ENCODE measurements around the gene CSTPP1. TPM values are rescaled to one million over a fixed set of nuclear protein-coding genes. Genes with fewer than 3 reads are reported as not detected.

CSTPP1 gene, protein sequence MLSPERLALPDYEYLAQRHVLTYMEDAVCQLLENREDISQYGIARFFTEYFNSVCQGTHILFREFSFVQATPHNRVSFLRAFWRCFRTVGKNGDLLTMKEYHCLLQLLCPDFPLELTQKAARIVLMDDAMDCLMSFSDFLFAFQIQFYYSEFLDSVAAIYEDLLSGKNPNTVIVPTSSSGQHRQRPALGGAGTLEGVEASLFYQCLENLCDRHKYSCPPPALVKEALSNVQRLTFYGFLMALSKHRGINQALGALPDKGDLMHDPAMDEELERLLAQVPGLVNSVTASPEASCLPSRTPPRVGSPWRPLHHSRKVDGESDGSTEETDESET
- 10 to 100 TPM; 14.5 to 18.2 TPM for total RNA-seq

DNA sequence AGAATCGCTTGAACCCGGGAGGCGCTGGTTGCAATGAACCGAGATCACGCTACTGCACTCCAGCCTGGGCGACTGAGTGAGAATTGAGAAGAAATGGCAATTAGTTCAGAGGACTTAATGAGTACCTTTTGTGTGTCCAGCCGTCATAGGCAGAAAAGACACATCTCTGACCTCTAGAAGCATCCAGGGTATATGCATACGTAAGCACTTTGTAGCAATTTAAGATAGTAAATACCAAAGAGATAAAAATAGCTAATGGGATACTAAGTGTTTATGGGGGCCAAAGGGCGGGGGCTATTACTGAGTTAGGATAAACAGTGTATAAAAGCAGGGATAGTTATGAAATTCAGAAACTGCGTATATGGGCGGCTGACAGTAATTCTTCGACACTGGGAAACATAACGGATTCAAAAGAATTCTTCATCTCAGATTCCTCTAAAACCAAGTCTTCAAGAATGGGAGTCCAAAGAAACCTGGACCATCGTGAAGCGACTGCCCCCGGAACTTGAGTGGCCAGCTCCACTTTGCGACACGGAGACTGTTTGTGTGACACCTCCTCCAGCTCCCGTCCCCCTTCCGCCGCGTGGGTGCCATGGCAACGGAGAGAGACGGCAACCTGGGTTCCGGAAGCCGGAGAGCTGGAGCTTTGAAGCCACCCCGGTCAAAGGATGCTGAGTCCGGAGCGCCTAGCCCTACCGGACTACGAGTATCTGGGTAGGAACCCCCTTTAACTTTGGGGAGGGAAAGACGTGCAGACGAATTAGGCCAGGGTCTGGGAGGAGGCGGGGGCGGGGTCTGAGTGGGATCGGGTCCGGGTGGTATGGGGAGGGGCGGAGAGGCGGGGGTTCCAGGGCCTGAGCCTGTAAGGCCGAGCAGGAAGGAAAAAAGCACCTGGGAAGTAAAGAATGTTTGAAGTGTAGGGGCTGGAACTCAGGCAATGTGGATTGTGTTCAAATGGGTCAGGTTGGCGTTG is at the start of gene CSTPP1:
TSS of gene CSTPP1 (plus strand) at position 624 of the 973 bp plus-strand sequence. CDS start at position 669, 45 bp downstream.
- Mint-ChIP-seq H3K4me1 (peaks cover 18% of the 10 kb centered on the region), H3K9me3 (ENCODE audit: low read depth) (no peaks in the 10 kb centered on the region), H3K27me3 (peaks cover 7% of the 10 kb centered on the region), H3K27ac (peak within 1 kb of the TSS; percentile 84), H3K36me3 (peaks cover 2% of the 10 kb centered on the region), H3K4me3 (peak within 1 kb of the TSS; percentile 83)
- ATAC-seq (peak; percentile 97), DNase-seq (peak; percentile 97)
- CTCF ChIA-PET: interaction anchor here (0.6 to 2.7 kb wide), 9 partner anchors 17 to 405 kb away, joined by 3 to 12 read pairs (median 3); partner anchors contain the start of gene LRP4

DNA sequence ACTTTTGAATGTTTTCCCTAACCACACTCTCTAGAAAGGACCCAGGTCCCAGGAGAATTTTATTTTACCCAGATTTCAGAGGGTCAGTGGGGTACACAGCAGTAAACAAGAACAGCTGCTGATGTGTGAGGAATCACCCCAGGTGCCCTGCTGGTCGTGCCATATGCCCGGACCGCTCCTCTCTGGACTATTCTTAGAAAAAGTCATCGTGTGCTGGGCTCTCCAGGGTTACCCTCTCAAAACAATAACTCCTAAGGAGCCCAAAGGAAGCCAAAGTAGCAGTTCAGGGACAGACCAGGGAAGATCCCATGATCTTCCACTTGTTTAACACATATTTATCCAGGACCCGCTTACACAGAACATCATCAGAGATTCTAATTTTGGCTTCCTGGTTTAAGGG is 47.9 kb upstream of the CSTPP1 start:
- peaks cover 19% of the 10 kb centered on the region for H3K27me3 Mint-ChIP-seq
- no peak overlapping the region for H3K4me3 Mint-ChIP-seq
- CTCF ChIA-PET: interaction anchor here (0.7 to 2.2 kb wide), 5 partner anchors 8 to 272 kb away, joined by 3 to 12 read pairs (median 5); no protein-coding TSS in a partner anchor
- ATAC-seq (no peak), DNase-seq (no peak)
- no peaks in the 10 kb centered on the region for H3K9me3 Mint-ChIP-seq (ENCODE audit: low read depth)
- H3K27ac Mint-ChIP-seq: no peak overlapping the region
- H3K4me1 Mint-ChIP-seq: peaks cover 3% of the 10 kb centered on the region
- no peaks in the 10 kb centered on the region for H3K36me3 Mint-ChIP-seq

DNA sequence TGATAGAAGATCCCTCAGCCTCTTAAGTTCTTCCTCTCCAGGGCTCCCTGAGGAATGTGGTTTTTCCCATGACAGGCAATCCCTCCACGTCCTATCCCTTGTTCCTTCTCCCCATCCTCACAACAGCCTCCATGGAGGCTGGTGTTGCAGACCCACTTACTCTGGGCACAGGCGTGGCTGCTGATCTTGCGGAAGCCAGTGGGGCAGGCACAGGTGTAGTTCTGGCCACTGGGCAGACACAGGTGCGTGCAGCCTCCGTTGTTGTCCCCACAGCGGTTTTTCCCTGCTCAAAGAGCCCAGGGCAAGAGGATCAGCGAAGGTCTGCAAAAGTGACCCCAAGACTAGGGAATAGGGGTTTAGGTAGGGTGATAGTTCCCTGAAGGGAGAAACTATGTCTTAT is 47.3 kb upstream of the CSTPP1 start:
- Mint-ChIP-seq H3K4me3 (no peak overlapping the region), H3K4me1 (peaks cover 3% of the 10 kb centered on the region), H3K9me3 (ENCODE audit: low read depth) (no peaks in the 10 kb centered on the region), H3K27me3 (peaks cover 15% of the 10 kb centered on the region), H3K27ac (no peak overlapping the region), H3K36me3 (no peaks in the 10 kb centered on the region)
- ATAC-seq (no peak), DNase-seq (no peak)
- CTCF ChIA-PET: interaction anchor here (0.7 to 2.0 kb wide), 4 partner anchors 9 to 272 kb away, joined by 3 to 5 read pairs (median 4); no protein-coding TSS in a partner anchor

DNA sequence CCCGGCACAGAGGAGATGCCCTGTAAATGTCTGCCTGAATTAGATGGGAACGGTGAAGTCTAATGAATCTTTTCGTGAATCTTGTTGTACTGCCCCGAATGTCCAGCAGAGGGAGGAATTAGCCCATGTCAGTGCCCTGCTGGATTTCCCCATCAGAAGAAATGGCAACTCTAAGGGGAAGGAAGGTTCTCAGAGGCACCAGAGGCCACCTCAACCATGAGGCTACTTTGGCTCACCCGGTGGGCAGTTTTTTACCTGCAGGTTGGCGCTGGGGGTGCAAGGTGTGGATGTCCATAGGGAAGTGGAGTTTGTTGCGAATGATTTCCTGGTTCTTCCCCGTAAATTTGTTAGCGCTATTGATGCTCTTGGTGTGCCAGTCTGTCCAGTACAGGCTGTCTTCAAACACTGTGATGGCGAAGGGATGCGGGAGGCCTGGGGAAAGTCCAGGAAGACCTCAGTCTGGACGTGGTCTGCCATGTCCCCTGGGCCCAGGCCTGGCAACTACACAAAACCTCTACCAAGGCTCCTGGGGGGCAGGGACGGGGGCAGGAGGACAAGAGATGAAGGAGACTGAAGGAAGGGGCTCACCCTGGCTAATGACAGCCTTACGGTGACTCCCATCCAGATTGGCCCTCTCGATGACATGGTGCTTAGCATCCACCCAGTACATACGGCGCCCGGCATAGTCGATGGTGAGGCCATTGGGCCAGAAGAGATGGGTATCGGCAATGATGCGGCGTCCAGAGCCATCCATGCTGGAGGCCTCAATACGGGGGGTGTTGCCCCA is 46.7 kb upstream of the CSTPP1 start:
- Mint-ChIP-seq H3K27me3 (peaks cover 15% of the 10 kb centered on the region), H3K9me3 (ENCODE audit: low read depth) (no peaks in the 10 kb centered on the region), H3K4me3 (no peak overlapping the region), H3K36me3 (no peaks in the 10 kb centered on the region), H3K27ac (no peak overlapping the region), H3K4me1 (peaks cover 3% of the 10 kb centered on the region)
- peak; percentile 81 for DNase-seq
- CTCF ChIA-PET: interaction anchor here (1.0 to 4.7 kb wide), 3 partner anchors 8 to 265 kb away, joined by 4 to 32 read pairs (median 5); no protein-coding TSS in a partner anchor
- ATAC-seq: peak; percentile 83

DNA sequence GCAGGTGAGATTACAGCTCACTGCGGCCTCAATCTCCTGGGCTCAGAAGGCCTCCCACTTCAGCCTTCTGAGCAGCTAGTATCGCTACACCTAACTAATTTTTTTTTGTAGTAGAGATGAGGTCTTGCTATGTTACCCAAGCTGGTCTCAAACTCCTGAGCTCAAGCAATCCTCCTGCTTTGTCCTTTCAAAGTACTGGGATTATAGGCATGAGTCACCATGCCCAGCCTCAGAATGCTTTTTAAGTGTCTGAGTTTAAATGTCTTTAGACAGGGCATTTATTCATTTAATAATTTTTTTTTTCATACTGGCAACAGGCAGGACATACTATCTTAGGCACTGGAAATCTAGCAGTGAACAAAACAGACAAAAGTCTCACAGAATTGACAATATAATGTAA is 45.9 kb upstream of the CSTPP1 start:
- H3K4me1 Mint-ChIP-seq: peaks cover 3% of the 10 kb centered on the region

DNA sequence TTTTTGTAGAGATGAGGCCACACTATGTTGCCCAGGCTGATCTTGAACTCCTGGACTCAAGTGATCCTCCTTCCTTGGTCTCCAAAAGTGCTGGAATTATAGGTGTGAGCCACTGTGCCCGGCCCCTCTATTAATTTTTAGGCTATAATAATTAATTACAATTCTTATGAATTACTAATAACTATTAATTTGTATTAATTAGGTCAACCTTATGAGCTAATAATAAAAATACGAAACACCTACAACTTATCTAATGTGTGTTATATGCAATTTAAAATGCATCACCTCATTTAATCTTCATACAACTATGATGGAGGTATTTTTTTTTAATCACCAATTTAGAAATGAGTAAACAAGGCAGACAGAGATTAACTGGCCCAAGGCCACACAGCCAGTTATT is 44.5 kb upstream of the CSTPP1 start:
- CTCF ChIA-PET: interaction anchor here (0.7 to 4.7 kb wide), 2 partner anchors 21 to 262 kb away, joined by 3 to 32 read pairs; no protein-coding TSS in a partner anchor
- Mint-ChIP-seq H3K27ac (no peak overlapping the region), H3K27me3 (peaks cover 6% of the 10 kb centered on the region), H3K36me3 (no peaks in the 10 kb centered on the region), H3K9me3 (ENCODE audit: low read depth) (no peaks in the 10 kb centered on the region), H3K4me1 (peaks cover 3% of the 10 kb centered on the region), H3K4me3 (no peak overlapping the region)
- no peak for DNase-seq
- ATAC-seq: no peak

More for the DNA sequence above, 45.9 kb upstream of the CSTPP1 start:
- DNase-seq: no peak
- peaks cover 15% of the 10 kb centered on the region for H3K27me3 Mint-ChIP-seq
- H3K36me3 Mint-ChIP-seq: no peaks in the 10 kb centered on the region
- H3K27ac Mint-ChIP-seq: no peak overlapping the region
- no peak overlapping the region for H3K4me3 Mint-ChIP-seq
- no peaks in the 10 kb centered on the region for H3K9me3 Mint-ChIP-seq (ENCODE audit: low read depth)
- CTCF ChIA-PET: interaction anchor here (0.8 to 4.7 kb wide), 3 partner anchors 9 to 263 kb away, joined by 3 to 32 read pairs (median 4); no protein-coding TSS in a partner anchor
- ATAC-seq: no peak

DNA sequence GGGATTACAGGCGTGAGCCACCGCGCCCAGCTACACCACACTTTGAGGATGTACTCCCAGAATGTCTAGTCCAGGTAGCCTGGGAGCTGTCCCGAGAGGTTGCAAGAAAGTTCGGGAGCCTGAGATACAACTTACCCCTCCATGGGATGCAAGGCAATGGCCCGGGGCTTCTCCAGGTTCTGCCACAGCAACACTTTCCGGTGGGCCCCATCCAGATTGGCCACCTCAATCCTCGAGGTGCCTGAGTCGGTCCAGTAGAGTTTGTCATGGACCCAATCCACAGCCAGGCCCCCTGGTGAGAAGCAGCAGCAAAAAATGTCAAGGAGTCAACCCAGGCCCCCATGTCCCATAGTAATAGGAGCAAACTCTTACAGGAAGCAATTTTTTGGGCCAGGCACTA is 43.7 kb upstream of the CSTPP1 start:
- Mint-ChIP-seq H3K27me3 (peaks cover 6% of the 10 kb centered on the region), H3K4me1 (peaks cover 3% of the 10 kb centered on the region), H3K27ac (no peak overlapping the region), H3K9me3 (ENCODE audit: low read depth) (no peaks in the 10 kb centered on the region), H3K36me3 (no peaks in the 10 kb centered on the region), H3K4me3 (no peak overlapping the region)
- CTCF ChIA-PET: interaction anchor here (0.7 to 4.7 kb wide), 3 partner anchors 9 to 261 kb away, joined by 3 to 32 read pairs (median 3); no protein-coding TSS in a partner anchor
- no peak for DNase-seq
- no peak for ATAC-seq

DNA sequence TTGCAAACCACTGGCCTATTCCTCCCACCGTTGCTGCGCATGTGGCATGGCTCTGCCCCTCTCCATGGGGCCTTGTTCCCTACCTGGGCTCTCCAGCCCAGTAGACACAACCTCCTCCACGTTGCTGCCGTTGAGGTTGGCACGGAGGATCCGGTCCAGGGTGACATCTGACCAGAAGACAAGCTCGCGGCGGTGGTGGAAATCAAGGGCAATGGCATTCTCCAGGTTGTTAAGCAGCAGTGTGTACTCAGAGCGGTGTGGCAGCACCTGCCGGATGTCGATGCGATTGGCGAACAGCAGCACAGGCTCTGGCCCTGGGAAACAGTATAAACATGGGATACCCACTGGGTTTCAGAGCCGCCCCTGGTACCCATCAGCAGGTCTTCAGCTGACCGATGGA is 42.1 kb upstream of the CSTPP1 start:
- DNase-seq (no peak), ATAC-seq (no peak)
- no peak overlapping the region for H3K27ac Mint-ChIP-seq
- peaks cover 3% of the 10 kb centered on the region for H3K27me3 Mint-ChIP-seq
- no peaks in the 10 kb centered on the region for H3K36me3 Mint-ChIP-seq
- no peak overlapping the region for H3K4me3 Mint-ChIP-seq
- no peaks in the 10 kb centered on the region for H3K9me3 Mint-ChIP-seq (ENCODE audit: low read depth)
- CTCF ChIA-PET: interaction anchor here (1.3 to 4.7 kb wide), 2 partner anchors 11 to 260 kb away, joined by 3 to 32 read pairs; no protein-coding TSS in a partner anchor
- H3K4me1 Mint-ChIP-seq: peaks cover 3% of the 10 kb centered on the region

DNA sequence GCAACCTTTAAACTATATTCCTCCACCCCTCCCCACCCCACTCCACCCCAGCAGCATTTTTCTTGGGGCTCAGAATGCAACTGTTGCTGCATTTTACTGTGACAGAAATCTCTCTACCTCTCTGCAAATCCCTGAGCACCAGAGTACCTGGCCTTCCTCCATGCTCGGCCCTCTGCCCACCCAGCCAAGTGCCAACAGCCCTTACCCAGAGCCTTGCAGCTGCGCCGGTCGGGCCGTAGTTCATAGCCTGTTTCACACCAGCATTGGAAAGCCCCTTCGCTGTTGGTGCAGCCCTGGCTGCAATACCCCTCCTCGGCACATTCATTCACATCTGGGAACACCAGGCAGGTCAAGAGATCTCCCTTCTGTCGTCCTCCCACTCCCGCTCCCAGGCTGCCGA is 41.6 kb upstream of the CSTPP1 start:
- no peak overlapping the region for H3K4me3 Mint-ChIP-seq
- H3K9me3 Mint-ChIP-seq (ENCODE audit: low read depth): no peaks in the 10 kb centered on the region
- H3K4me1 Mint-ChIP-seq: peaks cover under 1% of the 10 kb centered on the region
- CTCF ChIA-PET: no interaction called here
- no peak overlapping the region for H3K27ac Mint-ChIP-seq
- no peaks in the 10 kb centered on the region for H3K27me3 Mint-ChIP-seq
- no peak for ATAC-seq
- H3K36me3 Mint-ChIP-seq: no peaks in the 10 kb centered on the region
- DNase-seq: no peak

DNA sequence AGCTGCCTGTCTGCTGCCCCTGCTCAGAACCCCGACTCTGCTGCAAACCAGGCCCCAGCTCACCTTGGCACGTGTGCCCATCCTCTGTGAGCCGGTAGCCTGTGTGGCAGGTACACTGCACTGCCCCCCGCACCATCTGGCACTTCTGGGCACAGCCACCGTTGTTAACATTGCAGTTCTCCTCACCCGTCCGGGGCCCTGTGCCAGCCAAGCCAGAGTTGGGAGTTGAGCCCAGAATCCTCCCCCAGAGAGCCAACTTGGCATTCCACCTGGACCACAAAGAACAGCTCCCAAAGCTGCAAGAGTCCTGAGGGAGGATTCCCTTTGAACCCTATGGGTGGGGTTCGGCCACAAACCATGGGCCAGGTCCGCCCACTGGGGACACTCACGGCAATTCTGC is 40.7 kb upstream of the CSTPP1 start:
- Mint-ChIP-seq H3K9me3 (ENCODE audit: low read depth) (no peaks in the 10 kb centered on the region), H3K4me1 (no peaks in the 10 kb centered on the region), H3K36me3 (no peaks in the 10 kb centered on the region), H3K27ac (no peak overlapping the region), H3K27me3 (no peaks in the 10 kb centered on the region), H3K4me3 (no peak overlapping the region)
- ATAC-seq (no peak), DNase-seq (no peak)
- CTCF ChIA-PET: interaction anchor here (1.1 to 1.7 kb wide), 2 partner anchors 20 to 258 kb away, joined by 3 to 10 read pairs; no protein-coding TSS in a partner anchor

DNA sequence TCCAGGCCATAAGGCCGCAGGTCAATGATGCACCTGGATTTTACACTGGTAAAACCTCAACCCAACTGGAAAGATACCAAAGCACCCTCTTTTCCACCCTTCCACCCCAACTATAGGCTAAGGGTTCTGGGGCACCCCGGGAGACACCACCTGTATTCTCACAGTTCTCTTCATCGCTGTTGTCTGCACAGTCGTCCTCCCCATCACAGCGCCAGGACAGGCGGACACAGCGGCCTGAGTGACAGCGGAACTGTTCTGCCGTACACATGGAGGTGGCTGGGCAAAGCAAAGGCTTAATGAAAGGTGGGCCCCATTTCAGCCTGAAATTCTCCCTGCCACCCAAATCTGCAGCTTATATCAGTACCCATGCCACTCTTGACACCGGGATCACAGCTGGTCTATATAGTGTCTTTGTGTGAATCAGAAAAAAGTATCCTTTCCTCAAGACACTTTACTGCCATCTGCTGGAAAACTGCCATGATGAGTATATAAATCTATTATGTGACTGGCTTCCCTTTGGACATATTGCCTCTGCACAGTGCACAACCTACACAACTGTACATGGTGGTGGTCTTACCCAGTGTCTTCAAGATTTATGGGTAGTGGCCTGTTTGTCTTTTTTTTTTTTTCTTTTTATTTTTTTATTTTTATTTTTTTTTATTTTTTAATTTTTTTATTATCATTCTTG is 39.7 kb upstream of the CSTPP1 start:
- peak; percentile 47 for ATAC-seq
- H3K9me3 Mint-ChIP-seq (ENCODE audit: low read depth): no peaks in the 10 kb centered on the region
- H3K36me3 Mint-ChIP-seq: no peaks in the 10 kb centered on the region
- no peaks in the 10 kb centered on the region for H3K27me3 Mint-ChIP-seq
- CTCF ChIA-PET: interaction anchor here (0.6 to 1.7 kb wide), 4 partner anchors 16 to 257 kb away, joined by 3 to 10 read pairs (median 5); no protein-coding TSS in a partner anchor
- no peak overlapping the region for H3K27ac Mint-ChIP-seq
- no peaks in the 10 kb centered on the region for H3K4me1 Mint-ChIP-seq
- H3K4me3 Mint-ChIP-seq: no peak overlapping the region
- no peak for DNase-seq

All from activated CD8-positive, alpha-beta memory T cell treated with anti-CD3 and anti-CD28 coated beads, Interleukin-2, amount 10 ng/mL, durations not matched to agents 7 days and 5 days (primary cell).